LNCaP clone FGC (cell line): ENCODE results near the gene KNDC1.
"Not testable (repeated sequence)": the region's sequence is repeated elsewhere in the genome, so short reads cannot be mapped to it uniquely, and the experiment has no call there.

Experiments used
- DNase-seq: peaks from one replicate; pipeline ENCODE4 v3.0.0-alpha.2; 2011; ENCODE audit warnings: low read depth
- H3K4me3 ChIP-seq: 2 replicates; pipeline ENCODE4 v1.5.1; 2011; ENCODE audit warnings: mild to moderate bottlenecking, low read depth, low read length, control low read depth
- CTCF ChIP-seq: IDR thresholded peaks from 2 replicates; pipeline ENCODE4 v1.5.1; 2012; ENCODE audit warnings: mild to moderate bottlenecking; ENCODE audit not compliant: control insufficient read depth, insufficient read depth; ENCODE audit errors: extremely low read depth

Gene KNDC1

DNA sequence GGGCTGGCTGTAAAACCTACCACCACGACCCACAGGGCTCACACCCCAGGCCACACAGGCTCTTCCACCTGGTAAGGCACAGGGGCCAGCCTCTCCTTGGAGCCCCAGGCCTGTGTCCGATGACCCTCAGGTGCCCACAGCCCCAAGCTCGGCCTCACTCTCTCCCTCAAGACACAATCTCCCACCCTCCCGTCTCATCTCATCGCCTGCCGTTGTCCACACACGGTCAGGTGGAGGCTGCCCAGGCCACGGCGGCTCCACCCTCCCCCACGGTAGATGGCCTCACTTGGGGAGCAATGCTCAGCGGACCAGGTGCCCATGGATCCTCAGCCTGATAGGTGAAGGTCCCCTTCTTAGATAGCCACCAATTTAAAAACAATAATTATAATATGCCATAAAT lies 61.3 kb downstream of the KNDC1 start:
- TF ChIP-seq CTCF, result no peak
- H3K4me3 ChIP-seq, result no peak overlapping the region
- DNase-seq, result no peak

- not testable (repeated sequence) for DNase-seq, H3K4me3 ChIP-seq
Measured at GRCh38 chr10:133221756-133222155, 61.7 kb downstream of the KNDC1 start.

DNA sequence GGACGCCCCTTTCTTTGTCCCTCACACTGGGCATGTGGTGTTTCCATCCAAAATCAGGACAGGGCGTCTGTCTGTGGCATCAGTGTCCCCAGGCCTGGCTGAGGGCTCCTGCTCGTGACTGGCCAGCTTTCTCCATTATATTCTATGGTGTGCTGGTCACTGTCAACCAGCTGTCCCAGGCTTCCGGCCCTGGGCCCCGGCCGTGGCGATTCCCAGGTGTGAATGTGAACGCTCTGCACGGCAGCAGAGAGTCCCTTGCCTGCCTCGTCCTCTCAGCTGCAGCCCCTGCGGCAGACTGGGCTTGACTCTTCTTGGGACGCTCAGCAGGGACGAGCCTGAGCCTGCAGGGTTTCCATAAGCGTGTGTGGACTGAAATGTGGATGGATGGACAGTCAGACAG lies 64.1 kb downstream of the KNDC1 start:
- DNase-seq, result no peak
- TF ChIP-seq CTCF, result no peak

DNA sequence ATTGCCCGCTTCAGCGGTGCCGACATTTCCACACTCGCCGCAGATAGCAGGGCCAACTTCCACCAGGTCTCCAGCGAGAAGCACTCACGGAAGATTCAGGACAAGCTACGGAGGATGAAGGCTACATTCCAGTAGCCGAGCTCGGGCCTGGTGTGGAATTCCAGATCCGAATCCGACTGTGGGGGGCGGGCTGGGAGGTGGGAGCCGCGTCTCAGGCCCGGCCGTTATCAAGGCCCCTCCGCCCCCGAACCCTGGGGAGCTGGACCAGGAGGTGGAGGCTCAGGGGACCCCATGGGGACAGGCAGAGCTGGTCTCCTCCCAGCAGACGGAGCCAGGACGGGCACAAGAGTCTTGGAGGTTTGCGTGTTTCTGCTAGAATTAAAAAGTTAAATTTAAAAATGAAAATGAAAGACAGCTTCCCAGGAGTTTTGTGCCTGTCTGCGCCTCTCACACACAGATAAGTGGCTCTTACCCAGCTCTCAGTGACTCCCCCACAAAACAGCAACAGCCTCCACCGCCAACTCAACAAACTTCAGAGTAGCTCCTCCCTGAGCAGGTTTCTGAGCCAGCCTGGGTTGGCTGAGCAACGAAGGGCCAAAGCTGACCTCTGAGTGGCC lies 64.8 kb downstream of the KNDC1 start:
- H3K4me3 ChIP-seq, result no peak overlapping the region
- DNase-seq, result no peak
- no peak for TF ChIP-seq CTCF

More for the DNA sequence above, 64.1 kb downstream of the KNDC1 start:
- H3K4me3 ChIP-seq, result no peak overlapping the region

DNA sequence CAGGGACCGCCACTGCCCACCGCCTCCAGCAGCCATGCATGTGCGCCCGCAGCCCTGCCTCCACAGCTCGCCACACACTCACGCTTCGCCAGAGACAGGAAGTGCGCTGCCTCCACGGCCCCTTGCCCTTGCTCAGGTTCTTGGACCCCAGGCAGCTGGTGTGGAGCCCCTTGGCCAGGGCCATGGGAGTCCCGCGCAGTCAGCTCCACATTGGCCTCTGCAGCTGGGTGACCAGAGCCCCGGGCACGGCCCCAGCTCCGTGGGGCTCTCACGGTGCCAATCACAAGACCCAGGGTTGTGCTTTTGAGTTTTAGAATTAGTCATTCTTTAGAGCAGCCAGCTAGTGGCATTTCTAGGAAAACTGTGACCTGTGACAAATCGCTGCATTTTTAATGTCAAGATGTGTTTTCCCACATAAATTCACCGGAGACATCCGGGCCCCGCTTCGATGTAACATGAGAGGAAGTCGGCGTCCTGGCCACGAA lies 65.7 kb downstream of the KNDC1 start:
- no peak for DNase-seq
- TF ChIP-seq CTCF, result no peak
- H3K4me3 ChIP-seq, result no peak overlapping the region

DNA sequence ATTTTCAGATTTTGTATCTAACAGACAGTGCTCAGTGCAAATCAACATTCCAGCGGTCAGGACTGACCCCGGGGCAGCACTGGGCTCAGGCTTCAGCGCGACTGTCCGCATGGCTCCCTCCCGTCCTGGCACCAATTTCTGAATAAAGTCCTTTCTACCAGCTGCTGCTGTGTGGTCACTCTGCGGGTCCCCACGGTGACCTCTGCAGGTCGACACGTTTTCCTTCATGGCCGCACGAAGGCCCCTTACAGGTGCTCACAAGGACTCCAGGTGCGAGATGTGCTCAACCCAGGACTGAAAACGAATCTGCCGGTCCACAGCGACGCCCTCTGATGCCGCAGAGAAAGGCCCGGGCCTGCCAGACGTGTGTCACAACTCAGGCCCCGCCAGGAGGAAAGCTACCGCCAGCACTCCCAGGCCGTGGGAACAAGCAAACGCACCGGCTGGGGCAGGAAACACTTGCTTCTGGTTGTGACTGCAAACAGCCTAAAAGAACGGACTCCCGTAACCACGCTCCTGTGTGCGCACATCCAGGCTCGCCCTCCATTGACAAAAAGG lies 66.3 kb downstream of the KNDC1 start:
- no peak overlapping the region for H3K4me3 ChIP-seq
- DNase-seq, result peak; percentile 13
- 0 out of 2 replicates have a peak, but pooled peaks have one; percentile 12 for TF ChIP-seq CTCF

DNA sequence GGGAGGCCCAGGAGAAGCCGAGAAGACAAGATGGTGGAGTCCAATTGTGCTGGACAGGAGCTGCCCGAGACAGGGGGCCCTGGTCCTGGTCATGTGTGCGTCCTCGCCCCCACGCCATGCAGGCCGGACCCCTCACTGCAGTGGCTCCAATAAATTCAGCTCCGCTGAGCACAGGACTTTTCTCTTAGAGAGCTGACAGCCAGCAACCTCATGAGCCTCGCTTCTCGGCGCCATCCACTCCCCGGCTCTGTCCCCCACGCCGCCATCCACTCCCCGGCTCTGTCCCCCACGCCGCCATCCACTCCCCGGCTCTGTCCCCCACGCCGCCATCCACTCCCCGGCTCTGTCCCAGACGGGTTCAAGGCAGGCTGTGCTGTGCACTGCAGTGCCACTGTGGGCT lies 67.2 kb downstream of the KNDC1 start:
- no peak for TF ChIP-seq CTCF
- no peak for DNase-seq

More for the DNA sequence above, 67.2 kb downstream of the KNDC1 start:
- H3K4me3 ChIP-seq, result no peak overlapping the region
